Stimulated activated CD8-positive, alpha-beta memory T cell treated with anti-CD3 and anti-CD28 coated beads, Interleukin-12 subunit alpha, Interleukin-12 subunit beta, amount 100 ng/mL, for 24 hours (primary cell): Measurements from ENCODE around the gene C17orf58.
"Not testable (repeated sequence)": the region's sequence is repeated elsewhere in the genome, so short reads cannot be mapped to it uniquely, and the experiment has no call there.

Source experiments
- DNase-seq: peaks from one replicate; pipeline ENCODE4 v3.0.0-alpha.2; 2020; ENCODE audit errors: extremely low read depth

C17orf58 gene

DNA sequence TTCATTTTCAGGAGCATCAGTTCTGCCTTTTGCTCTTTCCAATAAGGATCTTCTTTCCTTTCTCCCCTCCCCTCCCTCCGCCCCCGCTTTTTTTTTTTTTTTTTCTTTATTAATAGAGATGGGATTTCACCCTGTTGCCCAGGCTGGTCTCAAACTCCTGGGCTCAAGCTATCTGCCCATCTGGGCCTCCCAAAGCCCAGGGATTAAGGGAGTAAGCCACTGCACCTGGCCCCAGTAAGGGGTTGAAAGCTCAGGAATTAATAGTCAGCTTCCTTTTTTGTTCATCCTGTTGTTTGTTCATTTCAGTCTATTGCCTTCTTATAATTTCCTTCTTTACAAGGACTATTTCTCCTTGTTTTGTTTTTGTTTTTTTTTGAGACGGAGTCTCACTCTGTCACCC is 7.9 kb upstream of the C17orf58 start:
- no peak for DNase-seq

DNA sequence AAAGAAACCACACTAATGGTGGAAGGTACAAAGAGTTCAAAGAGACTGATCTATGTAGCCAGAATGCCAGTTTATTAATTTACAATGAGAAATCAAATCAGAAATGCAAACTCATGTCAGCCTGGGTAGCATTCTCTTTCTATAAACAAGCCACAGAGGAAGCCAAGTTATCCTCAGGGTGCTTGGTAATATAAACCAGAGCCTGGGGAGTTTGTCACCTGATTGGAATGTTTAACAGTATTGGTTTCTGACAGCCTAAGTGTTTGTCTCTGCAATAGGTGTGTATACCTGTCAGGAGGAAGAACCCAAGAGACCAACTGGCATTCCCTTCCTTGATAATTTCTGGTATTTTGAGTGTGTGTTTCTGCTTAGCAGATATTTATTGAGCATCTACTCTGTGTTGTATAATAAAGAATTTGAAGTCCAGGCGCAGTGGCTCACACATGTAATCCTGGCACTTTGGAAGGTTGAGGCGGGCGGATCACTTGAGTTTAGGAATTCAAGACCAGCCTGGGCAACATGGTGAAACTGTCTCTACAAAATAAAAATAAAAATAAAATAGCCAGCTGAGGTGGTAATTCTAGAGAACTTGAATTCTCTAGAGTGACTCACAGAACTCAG is 3.1 kb upstream of the C17orf58 start:
- DNase-seq, result no peak

DNA sequence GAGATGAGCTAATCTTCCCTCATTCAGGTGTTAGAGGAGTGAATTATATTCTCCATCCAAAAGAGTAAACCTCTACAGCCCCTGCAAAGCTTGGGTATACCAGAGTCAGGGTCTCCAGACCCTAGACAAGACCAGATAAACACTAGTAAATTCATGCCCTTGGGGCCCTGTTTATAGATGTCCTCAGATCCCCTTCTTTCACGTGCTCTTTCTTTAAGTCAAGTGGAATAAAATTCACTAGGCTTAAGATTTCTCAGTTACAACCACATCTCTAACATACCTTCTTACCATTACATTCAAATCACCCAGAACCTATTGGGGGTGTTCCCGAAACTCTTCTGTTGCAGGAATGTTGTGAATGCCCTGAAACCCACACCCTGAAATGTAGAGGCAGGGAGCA is 2.2 kb upstream of the C17orf58 start:
- no peak for DNase-seq

DNA sequence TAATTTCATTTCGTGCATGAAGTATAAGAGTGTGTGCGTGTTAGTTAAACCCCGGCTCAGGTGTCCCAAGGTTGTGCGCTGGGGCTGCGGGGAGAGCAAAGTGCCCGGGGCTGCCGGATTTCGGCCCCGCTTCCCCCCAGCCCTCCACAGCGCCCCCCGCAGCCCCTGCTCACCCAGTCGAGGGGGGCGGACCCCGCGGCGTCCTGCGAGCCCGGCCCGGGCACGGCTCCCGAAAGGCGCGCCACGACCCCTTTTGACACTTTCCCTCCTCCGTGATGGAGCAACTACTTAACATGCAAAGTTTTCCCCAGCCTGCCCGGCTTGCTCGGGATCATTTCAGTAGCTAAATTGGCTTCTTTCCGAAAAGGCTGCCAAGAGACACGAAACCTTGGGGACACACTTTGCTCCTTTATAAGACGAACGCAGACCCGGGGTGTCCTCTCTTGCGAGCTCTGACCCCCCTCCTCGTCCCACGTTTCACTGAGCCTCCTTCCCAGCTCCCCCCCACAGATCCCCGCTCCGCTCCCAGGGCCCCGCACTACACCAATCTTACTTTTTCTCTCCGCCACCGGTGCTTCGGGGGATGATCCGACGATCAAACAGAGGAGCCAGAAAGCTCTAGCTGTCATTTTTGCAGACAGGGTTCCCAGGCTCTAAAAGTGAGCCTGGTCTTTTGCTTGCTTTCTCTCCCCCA is 552 bp downstream of the C17orf58 start:
- no peak for DNase-seq

DNA sequence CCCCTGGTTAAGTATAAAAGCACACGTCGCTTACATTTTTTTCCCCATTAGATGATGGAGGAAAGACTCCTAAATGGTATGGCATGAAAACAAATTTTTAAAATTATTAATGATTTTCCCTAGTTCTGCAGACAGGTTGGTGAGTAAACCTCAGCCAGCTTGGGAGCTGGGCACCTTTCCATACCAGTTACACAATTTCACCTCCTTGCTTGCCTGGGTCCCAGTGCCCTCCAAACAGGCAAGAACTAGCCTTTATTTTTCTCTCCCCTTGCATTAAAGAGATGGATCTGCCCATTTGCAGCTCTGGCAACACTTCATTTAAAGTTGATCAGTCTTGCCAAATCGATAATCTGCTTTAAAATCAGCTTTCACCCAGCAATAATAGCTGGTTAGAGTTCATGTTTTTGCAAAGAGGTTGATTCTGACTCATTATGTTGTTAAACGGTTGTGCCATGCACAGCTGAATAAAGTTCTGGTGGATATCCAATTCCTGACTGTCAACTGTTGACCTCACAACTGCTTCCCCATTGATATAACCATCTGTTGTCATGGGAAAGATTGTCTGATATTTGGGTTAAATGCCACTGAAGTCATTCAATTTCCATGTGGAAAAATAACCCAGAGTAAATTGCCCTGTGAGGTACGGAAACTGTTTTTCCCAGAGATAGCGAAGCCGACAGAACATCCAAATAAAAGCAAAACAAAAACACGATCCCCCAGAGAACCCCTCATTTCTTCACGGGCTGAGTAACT is 1.3 kb downstream of the C17orf58 start:
- DNase-seq, result no peak

DNA sequence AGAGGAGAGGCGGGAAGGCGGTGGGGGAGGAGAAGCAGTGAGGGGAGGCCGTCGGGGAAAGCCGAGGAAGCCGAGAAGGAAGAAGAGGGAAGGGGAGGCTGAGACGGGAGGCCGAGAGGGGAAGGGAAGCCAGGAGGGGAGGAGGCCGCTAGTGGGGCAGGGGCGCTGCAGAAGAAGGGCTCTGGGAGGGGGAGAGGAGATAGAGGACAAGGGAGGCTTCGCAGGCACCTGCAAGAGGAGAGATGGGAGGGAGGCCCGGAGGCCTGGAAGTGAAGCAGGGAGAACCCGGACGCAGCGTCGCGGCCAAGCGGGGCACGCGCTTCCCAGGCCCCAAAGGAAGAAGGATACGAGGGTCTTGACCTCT is 2.3 kb downstream of the C17orf58 start:
- no peak for DNase-seq

DNA sequence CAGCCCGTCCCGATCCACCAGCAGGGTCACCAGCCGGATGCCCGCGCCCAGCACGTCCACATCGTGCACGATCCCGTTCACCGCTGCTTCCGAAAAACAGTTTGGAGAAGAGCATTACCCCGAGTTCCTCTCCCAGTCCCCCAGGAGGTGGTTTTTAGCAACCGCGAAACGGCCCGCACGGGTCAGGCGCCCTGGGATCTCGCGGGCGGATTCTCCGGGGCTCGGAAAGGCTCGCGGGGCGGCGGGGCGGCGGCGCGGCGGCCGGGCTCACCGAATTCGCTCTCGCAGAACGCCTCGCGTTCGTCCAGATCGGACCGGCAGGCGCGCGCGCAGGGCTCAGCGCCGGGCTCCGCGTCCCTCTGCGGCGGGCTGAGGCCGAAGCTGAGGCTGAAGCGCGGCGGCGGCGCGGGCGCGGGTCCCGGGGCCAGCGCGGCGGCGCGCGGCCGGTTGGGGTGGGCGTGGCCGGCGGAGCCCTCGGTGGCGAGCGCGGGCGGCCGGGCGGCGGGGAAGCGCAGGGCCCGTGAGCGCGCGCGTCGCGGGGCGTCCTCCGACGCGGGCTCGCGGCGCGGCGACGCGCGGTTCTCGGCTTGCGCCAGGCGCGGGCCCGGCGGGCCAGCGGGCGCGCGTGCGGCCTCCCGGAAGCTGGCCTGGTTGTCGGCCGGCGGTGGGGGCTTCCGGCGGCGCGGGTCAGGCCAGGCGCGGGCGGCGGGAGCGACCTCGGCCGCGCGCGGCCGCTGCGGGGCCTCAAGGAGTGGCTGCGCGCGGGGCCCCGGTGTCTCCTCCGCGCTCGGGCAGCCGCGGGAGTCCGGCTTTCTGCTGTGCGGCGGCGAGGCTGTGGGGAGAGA is 2.9 kb downstream of the C17orf58 start:
- DNase-seq, result peak; percentile 28

DNA sequence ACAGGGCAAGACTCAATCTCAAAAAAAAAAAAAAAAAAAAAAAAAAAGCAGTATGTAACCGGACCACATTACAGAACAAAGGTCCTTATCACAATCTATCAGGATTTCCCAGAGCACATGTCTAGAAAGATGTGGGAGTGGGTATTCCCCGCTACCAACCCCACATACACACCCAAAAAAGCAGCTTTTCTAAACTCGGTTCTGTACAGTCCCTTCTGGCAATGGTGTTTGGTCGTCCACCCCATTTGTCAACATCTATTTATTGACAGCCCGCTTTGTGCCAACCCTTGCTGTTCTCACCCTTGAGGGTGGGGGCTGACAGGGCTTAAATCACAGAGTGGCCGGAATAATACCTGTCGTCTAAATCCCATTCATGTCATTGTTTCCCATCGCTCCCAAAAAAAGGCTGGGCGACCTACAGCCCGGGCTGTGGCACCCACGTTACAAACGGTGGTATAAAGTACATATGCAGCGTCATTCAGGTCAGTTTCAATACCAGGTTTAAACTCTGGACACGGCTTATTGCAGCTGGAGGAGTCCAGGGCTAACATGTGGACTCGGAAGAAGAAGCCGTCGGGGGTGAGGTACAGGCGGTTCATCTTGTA is 3.6 kb downstream of the C17orf58 start:
- no peak for DNase-seq

DNA sequence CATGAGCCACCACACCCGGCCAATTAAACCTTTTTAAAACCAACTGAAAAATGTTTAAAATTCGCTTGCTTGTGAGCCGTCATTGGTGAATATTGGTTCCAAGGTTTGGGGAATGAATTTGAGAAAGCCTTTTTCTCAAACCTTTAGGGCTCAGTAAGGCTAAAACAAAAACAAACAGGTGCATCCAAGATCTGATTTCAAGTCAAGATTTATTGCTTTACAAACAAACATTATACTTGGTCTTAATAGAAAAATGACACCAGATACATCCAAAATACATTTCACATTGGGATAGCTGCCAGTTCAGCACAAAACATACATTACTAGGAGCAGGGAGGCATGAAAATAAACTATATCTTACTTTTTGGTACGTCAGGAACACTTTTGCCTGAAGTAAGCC is 5.4 kb downstream of the C17orf58 start:
- no peak for DNase-seq

DNA sequence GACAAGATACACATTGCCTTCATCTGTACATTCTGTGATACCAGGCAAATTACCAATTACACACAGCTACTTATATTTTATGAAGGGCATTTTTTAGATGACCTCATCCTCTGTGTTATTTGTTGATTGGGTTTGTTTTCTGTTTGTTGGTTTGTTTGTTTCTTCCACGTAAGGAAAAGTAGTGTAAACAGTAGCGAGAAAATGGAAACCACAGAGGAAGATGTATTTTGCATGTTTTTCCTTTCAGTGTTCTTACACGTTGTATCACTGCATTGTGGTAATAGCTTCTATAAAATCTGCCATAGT is 12.9 kb downstream of the C17orf58 start:
- no peak for DNase-seq

DNA sequence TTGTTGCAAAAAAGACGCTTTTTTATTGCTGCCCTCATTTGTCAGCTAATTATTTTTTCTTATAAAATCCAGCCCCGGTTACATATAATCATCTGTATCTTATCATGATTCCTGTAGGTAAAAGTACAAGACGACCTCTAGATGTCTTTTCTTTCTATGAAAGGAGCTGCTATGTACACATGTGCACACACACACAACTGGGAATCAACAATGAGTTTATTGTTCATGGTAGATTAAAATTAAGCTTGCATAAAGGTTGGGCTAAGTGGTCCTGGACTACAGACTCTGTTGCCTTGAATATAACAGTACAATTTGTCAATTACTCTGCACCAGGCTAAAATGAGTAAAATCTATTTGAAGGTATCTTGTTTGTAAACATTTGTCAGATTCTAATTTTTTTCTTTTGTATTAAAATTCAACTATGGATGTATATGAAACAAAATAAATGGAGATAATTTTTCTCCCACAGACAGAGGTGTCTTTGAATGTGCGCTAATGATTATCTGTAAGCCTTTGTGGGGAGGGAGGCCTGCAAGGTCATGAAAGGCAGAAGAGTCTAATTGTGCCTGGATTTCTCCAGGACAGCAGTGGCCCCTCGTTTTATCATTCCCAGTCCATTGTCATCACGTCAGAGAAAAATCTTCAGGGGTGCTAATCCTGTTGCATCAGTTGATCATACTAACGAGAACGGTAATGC is 13.4 kb downstream of the C17orf58 start:
- no peak for DNase-seq

DNA sequence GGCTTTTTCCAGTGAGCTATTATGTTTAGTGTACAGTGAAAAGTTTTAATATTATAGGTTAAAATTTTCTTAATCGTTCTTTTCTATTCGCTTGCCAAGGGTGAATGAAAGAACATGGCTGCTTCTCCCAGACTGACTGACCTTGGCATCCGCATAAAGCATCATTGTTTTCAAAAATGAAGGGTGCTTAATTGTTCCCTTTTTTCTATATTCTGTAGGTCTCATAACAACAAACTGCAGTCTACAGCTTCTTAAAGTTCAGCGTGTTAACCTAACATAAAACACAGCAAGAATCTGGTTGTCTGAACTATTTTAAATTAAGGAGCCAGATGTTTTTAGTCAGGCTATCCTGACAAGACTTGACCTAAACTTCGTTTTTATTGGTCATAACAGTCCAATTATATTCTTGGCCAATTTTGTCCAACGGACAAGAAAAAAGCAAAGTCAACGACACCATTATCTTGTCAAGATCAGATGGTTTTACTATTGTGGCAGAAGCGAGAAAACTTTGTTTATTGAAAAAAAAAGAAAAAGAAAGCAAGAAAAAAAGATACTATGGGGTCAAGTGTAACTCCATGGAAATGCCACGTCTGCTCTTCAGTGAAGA is 14.1 kb downstream of the C17orf58 start:
- no peak for DNase-seq

DNA sequence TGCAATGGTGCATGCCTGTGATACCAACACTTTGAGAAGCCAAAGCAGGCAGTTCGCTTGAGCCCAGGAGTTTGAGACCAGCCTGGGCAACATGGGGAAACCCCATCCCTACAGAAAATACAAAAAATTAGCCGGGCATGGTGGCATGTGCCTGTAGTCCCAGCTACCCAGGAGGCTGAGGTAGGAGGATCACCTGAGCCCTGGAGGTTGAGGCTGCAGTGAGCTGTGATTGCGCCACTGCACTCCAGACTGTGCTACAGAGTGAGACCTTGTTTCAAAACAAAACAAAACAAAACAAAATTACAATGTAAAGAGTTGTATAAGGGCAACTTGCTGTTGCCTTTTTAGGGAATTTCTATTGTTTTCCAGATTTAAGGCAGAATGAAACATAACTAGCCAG is 15.4 kb downstream of the C17orf58 start:
- DNase-seq, result not testable (repeated sequence)

DNA sequence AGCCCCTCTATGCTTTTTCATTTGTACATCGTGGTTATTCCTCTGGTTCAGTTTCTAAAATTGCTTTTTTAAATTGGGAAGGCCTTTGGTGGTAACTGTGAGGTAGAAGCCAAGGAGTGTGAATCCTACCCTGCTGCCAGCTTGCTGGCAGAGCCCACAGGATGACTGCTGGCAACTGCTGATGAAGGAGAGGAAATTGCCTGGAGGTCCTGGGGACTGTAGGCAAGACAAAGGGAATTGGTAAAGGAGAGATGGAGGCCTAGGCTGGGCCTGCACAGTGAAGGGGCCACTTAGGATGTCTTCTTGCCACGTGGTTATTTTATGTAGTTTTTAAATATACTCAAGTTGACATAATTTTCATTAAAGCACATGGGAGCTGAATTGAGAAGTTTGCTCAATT is 15.8 kb downstream of the C17orf58 start:
- no peak for DNase-seq

DNA sequence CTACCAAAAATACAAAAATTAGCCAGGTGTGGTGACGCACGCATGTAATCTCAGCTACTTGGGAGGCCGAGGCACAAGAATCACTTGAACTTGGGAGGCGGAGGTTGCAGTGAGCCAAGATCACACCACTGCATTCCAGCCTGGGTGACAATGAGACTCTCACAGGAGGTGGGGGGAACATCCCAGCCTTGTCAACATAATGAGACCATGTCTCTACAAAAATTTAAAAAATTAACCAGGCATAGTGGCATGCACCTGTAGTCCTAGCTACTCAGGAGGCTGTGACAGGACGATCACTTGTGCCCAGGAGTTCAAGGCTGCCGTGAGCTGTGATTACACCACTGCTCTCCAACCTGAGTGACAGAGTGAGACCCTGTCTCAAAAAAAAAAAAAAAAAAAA is 20.0 kb downstream of the C17orf58 start:
- not testable (repeated sequence) for DNase-seq

DNA sequence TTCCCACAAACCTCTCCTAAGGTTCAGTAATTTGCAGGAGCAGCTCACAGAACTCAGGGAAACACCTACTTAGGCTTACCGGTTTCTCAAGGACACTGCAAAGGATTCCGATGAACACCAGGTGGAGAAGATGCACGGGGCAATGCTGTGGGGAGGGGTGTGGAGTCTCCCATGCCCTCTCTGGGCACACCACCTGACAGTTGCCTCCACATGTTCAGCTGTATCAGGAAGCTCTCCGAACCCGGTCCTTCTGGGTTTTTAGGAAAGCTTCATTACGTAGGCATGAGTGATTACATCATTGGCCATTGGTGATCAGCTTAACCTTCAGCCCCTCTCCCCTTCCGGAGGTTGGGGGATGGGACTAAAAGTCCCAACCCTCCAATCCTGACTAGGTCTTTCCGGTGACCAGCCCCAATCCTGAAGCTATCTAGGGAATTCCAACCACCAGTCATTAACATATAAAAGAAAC is 21.6 kb downstream of the C17orf58 start:
- DNase-seq, result no peak

DNA sequence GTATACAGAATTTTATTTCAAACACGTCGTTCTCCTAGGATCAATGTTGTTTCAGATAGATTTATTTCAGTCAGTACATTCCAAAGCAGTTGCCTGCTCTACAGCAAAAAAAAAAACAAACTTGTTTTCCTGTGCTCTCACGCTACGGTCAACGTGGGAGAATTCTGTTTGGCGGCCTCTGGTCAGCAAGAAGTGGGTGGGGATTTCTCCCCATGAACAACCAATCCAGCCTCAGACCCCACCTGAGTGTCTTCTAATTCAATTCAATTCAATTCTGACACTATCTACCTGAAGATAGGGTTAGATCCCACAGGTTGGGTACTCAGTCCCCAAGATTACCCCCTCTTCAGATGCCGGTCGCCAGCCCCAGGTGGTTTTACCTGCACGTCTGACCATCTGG is 22.1 kb downstream of the C17orf58 start:
- DNase-seq, result no peak

DNA sequence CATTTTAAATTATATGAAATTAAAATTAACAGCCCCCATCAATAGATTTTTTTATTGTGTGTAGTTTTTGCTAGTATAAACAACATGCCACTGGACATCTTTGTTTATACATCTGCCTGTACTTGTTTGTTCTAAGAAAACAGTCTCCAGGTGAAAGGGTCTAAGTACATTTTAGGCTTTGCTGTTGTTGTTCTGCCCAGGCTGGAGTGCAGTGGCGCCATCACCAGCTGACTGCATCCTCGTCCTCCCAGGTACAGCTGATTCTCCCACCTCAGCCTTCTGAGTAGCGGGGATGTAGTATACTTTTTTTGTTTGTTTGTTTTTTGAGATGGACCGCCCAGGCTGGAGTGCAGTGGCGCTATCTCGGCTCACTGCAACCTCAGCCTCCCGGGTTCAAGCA is 25.5 kb downstream of the C17orf58 start:
- no peak for DNase-seq

DNA sequence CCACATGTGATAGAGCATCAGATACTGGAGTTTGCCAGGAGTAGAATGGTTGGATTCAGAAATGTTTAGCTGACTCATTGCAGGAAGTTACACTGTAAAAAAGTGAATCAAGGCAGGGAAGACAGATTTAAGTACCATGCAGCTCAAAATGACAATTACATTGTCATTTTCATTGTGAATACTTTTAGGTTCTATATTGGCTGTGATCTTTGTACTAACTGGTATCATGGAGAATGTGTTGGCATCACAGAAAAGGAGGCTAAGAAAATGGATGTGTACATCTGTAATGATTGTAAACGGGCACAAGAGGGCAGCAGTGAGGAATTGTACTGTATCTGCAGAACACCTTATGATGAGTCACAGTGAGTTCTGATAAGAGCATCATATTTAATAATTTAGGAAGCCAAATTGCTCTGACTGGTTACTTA is 33.1 kb downstream of the C17orf58 start:
- DNase-seq, result peak; percentile 45

DNA sequence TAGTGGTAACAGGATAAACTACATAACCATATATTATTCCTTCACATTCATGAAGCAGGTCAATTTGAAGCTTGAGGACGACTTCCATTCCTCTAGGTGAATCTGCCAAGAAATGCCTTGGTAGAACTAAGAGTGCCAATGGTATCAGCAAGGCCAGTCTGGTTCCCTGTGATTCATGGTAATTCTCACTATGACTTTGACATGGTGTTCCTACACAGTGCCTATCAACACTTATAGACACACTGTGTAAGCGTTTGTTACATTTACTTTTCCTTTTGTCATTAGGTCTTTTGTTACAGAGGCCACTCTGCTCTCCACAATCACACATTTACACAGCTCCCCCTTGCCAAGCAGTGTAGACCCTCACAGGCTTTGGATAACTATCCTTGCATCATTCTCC is 34.1 kb downstream of the C17orf58 start:
- DNase-seq, result not testable (repeated sequence)

DNA sequence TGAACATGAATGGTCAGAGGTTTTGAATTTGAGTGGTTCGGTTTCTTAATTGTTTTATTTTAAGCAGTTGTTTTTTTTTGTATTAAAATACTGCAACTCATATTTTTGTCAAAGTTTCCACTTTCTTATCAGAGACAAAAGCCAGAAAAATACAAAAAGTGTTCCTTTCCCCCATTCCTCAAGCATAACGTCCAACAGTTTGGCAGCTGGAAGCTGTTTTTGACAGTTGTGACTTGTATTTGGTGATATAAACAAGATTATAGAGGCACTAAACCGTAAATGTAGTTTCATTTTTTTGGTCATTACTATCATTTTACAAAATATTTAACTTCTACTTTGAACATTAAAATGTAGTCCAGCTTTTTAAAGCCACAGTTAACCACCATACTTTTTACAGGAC is 36.0 kb downstream of the C17orf58 start:
- not testable (repeated sequence) for DNase-seq
